Keratinocyte (primary cell): Measurements from ENCODE around the gene LDLRAD4. TPM values are rescaled to one million over a fixed set of nuclear protein-coding genes. Genes with fewer than 3 reads are reported as not detected.

ENCODE experiments used
- DNase-seq: peaks from one replicate; pipeline ENCODE4 v3.0.0-alpha.2; 2011; ENCODE audit warnings: low read depth, missing footprints, low spot score
- FAIRE-seq: peaks from 2 replicates; lab custom pipeline; 2011; peaks lifted over from hg19 to GRCh38; lab: Jason Lieb, UNC
- H2AFZ ChIP-seq: 2 replicates; pipeline ENCODE4 v1.6.0; 2012; ENCODE audit warnings: low read length, control low read depth, inconsistent platforms; ENCODE audit not compliant: control insufficient read depth
- H3K27ac ChIP-seq: 2 replicates; pipeline ENCODE4 v1.5.1; 2011; ENCODE audit warnings: low read length; ENCODE audit not compliant: control insufficient read depth, insufficient read depth
- H3K27me3 ChIP-seq: 3 replicates; pipeline ENCODE4 v1.6.0; 2011; ENCODE audit warnings: low read length; ENCODE audit not compliant: control insufficient read depth, insufficient read depth; ENCODE audit errors: extremely low read depth
- H3K36me3 ChIP-seq, 2 experiments: 2 replicates in 1 of 2; 3 replicates in 1 of 2; pipeline ENCODE4 v1.5.1; 2011; ENCODE audit warnings: low read length in 2 of 2, mild to moderate bottlenecking in 1 of 2; ENCODE audit not compliant: control insufficient read depth in 2 of 2, insufficient read depth in 2 of 2; ENCODE audit errors: extremely low read depth in 1 of 2
- H3K4me1 ChIP-seq: 3 replicates; pipeline ENCODE4 v1.5.1; 2011; ENCODE audit warnings: low read length; ENCODE audit not compliant: control insufficient read depth, insufficient read depth; ENCODE audit errors: extremely low read depth
- H3K4me2 ChIP-seq: 3 replicates; pipeline ENCODE4 v1.6.0; 2011; ENCODE audit warnings: low read depth, low read length; ENCODE audit not compliant: control insufficient read depth, insufficient read depth; ENCODE audit errors: extremely low read depth
- H3K4me3 ChIP-seq, 3 experiments: fragments of 200-600 bp in 1 of 3; sonication (generic) in 1 of 3; 2 replicates in 2 of 3; 3 replicates in 1 of 3; pipeline ENCODE4 v1.5.1; 2011 to 2016; ENCODE audit warnings: low read length in 3 of 3, mild to moderate bottlenecking in 3 of 3, control low read depth in 2 of 3, inconsistent platforms in 1 of 3, low read depth in 1 of 3, mixed read lengths in 1 of 3, mixed run types in 1 of 3, moderate library complexity in 1 of 3; ENCODE audit not compliant: control insufficient read depth in 2 of 3, insufficient read depth in 2 of 3; ENCODE audit errors: extremely low read depth in 1 of 3
- H3K79me2 ChIP-seq: 2 replicates; pipeline ENCODE4 v1.6.0; 2012; ENCODE audit warnings: low read length; ENCODE audit not compliant: control insufficient read depth, insufficient read depth
- H3K9ac ChIP-seq: 3 replicates; pipeline ENCODE4 v1.6.0; 2011; ENCODE audit warnings: low read length; ENCODE audit not compliant: control insufficient read depth, insufficient read depth; ENCODE audit errors: extremely low read depth
- H3K9me1 ChIP-seq: 3 replicates; pipeline ENCODE4 v1.6.0; 2011; ENCODE audit warnings: low read length; ENCODE audit not compliant: control insufficient read depth, insufficient read depth; ENCODE audit errors: extremely low read depth
- H3K9me3 ChIP-seq: 2 replicates; pipeline ENCODE4 v1.5.1; 2012; ENCODE audit warnings: low read depth, low read length; ENCODE audit not compliant: control insufficient read depth
- H4K20me1 ChIP-seq: 3 replicates; pipeline ENCODE4 v1.6.0; 2011; ENCODE audit warnings: low read length; ENCODE audit not compliant: control insufficient read depth, insufficient read depth; ENCODE audit errors: extremely low read depth
- CTCF ChIP-seq, 3 experiments: IDR thresholded peaks in 1 of 3; conservative IDR thresholded peaks in 1 of 3; optimal IDR thresholded peaks in 1 of 3; 2 replicates in 2 of 3; 3 replicates in 1 of 3; pipeline versions ENCODE3 to v1.5.1; 2011; ENCODE audit warnings: low read length in 3 of 3, mild to moderate bottlenecking in 3 of 3, moderate library complexity in 2 of 3, control low read depth in 1 of 3, inconsistent platforms in 1 of 3; ENCODE audit not compliant: insufficient read depth in 2 of 3; ENCODE audit errors: extremely low read depth in 1 of 3
- EZH2 ChIP-seq: IDR thresholded peaks from one replicate; pipeline ENCODE4 v1.6.1; 2012; ENCODE audit warnings: inconsistent platforms, mild to moderate bottlenecking, low read length, moderate library complexity
- dilution Hi-C: fragments of 300-500 bp; cut with MboI; formaldehyde crosslinking; loops from one replicate; pipeline ENCODE4 v1.7.0; 2020; ENCODE audit warnings: low sequenced_read_pairs; ENCODE audit not compliant: extremely low pct_ligation_motif_present
- polyA plus RNA-seq, 5 experiments: library from polyadenylated mRNA; depleted of rRNA in 3 of 5; stranded (reverse) in 3 of 5; stranded (forward) in 1 of 5; unstranded in 1 of 5; fragments of >200 nt; gene quantifications; 1 replicate in 1 of 5; 2 replicates in 3 of 5; 3 replicates in 1 of 5; pipeline versions ENCODE4 v1.2.1 to v1.2.3, GENCODE V29; 2011 to 2012; ENCODE audit warnings: missing spikeins in 2 of 5, low read depth in 1 of 5, low replicate concordance in 1 of 5

The LDLRAD4 gene
- polyA plus RNA-seq, 1 donor (not counting 4 experiments of a cell fraction or from before 2014, with no cell fraction given): not detected

DNA sequence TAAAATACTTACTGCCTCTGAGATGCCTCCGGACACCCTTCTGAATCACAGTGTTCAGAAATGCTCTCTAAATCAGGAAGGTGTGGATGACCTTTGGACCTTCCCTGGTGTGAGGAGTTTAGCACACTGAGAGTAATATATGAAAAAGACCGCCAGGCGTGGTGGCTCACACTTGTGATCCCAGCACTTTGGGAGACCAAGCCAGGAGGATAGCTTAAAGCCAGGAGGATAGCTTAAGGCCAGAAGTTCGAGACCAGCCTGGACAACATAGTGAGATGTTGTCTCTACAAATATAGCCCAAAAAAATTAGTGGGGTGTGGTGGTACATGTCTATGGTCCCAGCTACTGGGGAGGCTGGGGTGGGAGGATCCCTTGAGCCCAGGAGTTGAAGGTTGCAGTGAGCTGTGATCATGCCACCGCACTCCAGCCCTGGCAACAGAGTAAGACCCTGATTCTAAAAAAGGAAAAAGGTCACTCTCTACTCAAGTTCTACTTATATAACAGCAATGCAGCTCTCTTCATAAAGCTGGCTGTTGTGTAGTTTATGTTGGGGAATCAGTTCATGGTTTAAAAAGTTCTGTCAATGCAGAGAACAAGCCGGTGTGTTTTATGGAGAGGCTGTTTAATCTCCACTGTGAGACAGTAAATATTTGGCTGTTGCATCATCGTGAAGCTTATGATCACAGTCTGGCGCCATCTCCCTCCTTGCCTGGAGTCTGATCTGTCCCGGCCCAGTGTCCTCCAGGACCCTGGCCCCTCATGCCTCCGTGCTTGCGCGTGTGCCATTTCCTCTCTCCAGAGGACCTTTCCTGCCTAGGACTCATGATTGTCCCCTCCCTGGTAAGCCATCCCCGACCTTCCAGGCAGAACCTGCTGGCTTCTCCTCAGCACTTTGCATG is 323.3 kb downstream of the LDLRAD4 start:
- H3K4me1 ChIP-seq: no peaks in the 10 kb centered on the region
- no peaks in the 10 kb centered on the region for H3K9me1 ChIP-seq
- DNase-seq: no peak
- H3K9me3 ChIP-seq: no peaks in the 10 kb centered on the region
- no peak overlapping the region for H3K4me2 ChIP-seq
- H3K79me2 ChIP-seq: no peaks in the 10 kb centered on the region
- H3K4me3 ChIP-seq: no peak overlapping the region
- H3K36me3 ChIP-seq: no peaks in the 10 kb centered on the region
- no peaks in the 10 kb centered on the region for H4K20me1 ChIP-seq
- dilution Hi-C loops: no loop called here
- TF ChIP-seq EZH2 (no peak), CTCF (optimal IDR thresholded peaks at IDR 0.05 in 1 of 3, IDR thresholded peaks at IDR 0.05 in 1 of 3, conservative IDR thresholded peaks at IDR 0.05 in 1 of 3; ENCODE audit: extremely low read depth in 1 of 3, insufficient read depth in 2 of 3, low read length in 3 of 3) (no peak)
- FAIRE-seq: no peak
- H3K9ac ChIP-seq: no peak overlapping the region
- H3K27me3 ChIP-seq: no peaks in the 10 kb centered on the region
- no peak overlapping the region for H2AFZ ChIP-seq
- H3K27ac ChIP-seq: no peak overlapping the region

- Histone ChIP-seq H3K36me3 (no peaks in the 10 kb centered on the region), H3K9ac (no peak overlapping the region), H3K4me3 (no peak overlapping the region), H3K4me2 (no peak overlapping the region), H3K9me1 (no peaks in the 10 kb centered on the region), H4K20me1 (no peaks in the 10 kb centered on the region), H3K4me1 (no peaks in the 10 kb centered on the region), H3K27me3 (no peaks in the 10 kb centered on the region), H2AFZ (no peak overlapping the region), H3K9me3 (no peaks in the 10 kb centered on the region), H3K79me2 (no peaks in the 10 kb centered on the region), H3K27ac (no peak overlapping the region)
- DNase-seq: no peak
- no peak for TF ChIP-seq EZH2
- TF ChIP-seq CTCF (optimal IDR thresholded peaks at IDR 0.05 in 1 of 3, IDR thresholded peaks at IDR 0.05 in 1 of 3, conservative IDR thresholded peaks at IDR 0.05 in 1 of 3; ENCODE audit: extremely low read depth in 1 of 3, insufficient read depth in 2 of 3, low read length in 3 of 3): no peak
- dilution Hi-C loops: no loop called here
- no peak for FAIRE-seq
Observed at GRCh38 chr18:13542520-13542847, 323.9 kb downstream of the LDLRAD4 start.
